Mammary epithelial cell (primary cell): Measurements from ENCODE around the gene SLC25A33.

ENCODE experiments used
- EZH2 ChIP-seq: IDR thresholded peaks from 2 replicates; pipeline ENCODE4 v1.6.1; 2012; ENCODE audit warnings: low read length, inconsistent platforms, borderline replicate concordance
- TF ChIP-seq, protein P1 (sequence below), 2 donors: IDR thresholded peaks in 1 of 2; conservative IDR thresholded peaks in 1 of 2; 2 replicates each; pipeline ENCODE4 v1.5.1; 2011 to 2012; ENCODE audit warnings: inconsistent platforms in 2 of 2, low read length in 2 of 2, mild to moderate bottlenecking in 2 of 2, control low read depth in 1 of 2, low read depth in 1 of 2; ENCODE audit not compliant: insufficient read depth in 1 of 2; ENCODE audit errors: extremely low read depth in 1 of 2

DNA sequence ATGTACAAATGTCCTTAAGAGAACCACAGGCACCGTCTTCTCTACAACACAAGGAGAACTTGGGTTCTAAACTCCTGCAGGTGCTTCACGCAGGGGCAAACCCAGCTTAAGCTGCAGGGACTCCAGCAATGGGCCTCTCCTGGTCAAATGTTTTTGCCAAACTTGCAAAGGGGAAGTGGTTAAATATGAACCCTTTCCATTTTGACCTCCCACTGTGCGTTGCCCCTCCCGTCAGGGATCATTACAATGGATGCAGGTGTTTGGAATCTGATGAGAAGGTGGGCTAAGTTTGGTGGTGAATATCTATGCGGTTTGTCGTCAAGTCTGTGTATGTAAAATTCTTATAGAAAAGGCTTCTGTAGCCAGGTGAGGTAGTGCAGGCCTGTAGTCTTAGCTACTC lies 29.1 kb upstream of the SLC25A33 start:
- TF ChIP-seq, protein P1, sequence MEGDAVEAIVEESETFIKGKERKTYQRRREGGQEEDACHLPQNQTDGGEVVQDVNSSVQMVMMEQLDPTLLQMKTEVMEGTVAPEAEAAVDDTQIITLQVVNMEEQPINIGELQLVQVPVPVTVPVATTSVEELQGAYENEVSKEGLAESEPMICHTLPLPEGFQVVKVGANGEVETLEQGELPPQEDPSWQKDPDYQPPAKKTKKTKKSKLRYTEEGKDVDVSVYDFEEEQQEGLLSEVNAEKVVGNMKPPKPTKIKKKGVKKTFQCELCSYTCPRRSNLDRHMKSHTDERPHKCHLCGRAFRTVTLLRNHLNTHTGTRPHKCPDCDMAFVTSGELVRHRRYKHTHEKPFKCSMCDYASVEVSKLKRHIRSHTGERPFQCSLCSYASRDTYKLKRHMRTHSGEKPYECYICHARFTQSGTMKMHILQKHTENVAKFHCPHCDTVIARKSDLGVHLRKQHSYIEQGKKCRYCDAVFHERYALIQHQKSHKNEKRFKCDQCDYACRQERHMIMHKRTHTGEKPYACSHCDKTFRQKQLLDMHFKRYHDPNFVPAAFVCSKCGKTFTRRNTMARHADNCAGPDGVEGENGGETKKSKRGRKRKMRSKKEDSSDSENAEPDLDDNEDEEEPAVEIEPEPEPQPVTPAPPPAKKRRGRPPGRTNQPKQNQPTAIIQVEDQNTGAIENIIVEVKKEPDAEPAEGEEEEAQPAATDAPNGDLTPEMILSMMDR (conservative IDR thresholded peaks at IDR 0.05 in 1 of 2, IDR thresholded peaks at IDR 0.05 in 1 of 2; ENCODE audit: extremely low read depth in 1 of 2, insufficient read depth in 1 of 2, low read depth in 1 of 2, low read length in 2 of 2): no peak
- TF ChIP-seq EZH2: no peak
